ENCODE measurements around the gene PODXL2.

Gene PODXL2

DNA sequence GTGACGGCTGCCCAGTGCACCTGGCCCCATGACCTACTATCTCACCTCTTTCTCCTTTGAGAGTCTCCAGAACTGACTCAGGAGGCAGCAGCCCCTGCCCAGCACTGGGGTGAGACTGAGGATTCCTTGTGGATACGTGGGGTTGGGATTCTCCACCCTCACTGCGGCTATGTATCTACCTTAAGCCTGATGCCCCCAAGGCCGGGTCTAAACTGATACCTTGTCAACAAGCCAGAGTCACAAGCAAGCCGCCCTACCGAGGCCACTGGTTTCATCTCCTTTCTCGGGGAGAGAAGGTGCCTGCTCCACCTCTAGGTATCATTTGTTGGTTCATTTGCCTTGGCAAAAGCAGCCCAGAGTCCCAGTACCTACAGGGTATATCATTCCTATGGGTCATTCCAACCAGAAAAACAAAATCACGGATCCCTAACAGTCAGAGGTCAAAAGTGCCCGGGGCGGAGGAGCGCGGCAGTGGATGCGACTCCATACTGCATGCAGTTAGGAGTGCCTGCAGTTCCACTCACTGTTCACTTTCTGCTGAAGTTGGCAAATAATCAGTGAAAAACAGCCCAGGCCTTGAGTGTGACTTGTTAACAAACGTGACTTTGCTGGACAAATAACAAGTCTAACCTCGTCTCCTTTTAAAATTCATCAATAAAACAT lies 91.3 kb downstream of the PODXL2 start:
- no peak for DNase-seq

DNA sequence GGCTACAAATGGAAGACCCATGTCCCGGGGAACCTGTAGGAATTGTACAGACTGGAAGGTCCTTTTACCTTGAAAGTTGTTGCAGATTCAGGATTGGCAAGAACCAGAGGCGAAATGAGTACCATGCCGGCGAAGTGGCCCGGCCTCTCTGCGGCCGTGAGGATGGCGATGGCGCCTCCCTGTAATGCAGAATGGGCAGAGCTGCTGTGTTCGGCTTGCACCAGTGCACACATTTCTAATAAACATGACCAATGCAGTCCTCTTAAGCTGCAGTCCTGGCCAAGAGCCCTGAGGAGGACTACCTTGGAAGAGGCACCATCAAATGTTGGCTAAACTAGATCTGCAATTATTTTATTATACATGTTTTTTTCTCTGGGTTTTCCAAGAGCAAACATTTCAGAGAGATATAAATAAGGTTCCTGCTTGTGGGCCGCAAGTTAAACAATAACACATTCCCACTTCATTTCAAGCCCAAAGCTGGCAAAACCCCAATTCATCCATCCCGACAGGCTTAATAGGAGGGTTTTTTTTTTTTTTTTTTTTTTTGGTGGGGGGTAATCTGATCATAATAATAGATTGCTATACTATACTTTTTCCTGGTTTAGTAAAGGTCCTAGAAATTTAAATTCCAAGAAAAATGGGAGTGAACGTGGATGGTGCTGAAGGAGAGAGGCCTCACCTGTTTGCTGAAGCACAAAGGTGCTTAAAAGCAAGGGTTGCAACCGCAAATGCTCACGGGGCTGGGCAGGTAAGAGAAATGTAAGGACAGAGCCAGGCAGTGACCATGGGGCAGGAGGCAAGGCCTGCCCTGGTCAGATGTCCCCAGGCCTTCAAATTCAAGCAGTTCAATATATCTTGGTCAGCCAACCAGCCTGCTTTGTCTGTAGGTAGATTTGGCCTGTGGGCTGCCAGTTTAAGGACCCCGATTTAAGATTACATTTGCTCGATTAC lies 92.3 kb downstream of the PODXL2 start:
- no peak for DNase-seq

DNA sequence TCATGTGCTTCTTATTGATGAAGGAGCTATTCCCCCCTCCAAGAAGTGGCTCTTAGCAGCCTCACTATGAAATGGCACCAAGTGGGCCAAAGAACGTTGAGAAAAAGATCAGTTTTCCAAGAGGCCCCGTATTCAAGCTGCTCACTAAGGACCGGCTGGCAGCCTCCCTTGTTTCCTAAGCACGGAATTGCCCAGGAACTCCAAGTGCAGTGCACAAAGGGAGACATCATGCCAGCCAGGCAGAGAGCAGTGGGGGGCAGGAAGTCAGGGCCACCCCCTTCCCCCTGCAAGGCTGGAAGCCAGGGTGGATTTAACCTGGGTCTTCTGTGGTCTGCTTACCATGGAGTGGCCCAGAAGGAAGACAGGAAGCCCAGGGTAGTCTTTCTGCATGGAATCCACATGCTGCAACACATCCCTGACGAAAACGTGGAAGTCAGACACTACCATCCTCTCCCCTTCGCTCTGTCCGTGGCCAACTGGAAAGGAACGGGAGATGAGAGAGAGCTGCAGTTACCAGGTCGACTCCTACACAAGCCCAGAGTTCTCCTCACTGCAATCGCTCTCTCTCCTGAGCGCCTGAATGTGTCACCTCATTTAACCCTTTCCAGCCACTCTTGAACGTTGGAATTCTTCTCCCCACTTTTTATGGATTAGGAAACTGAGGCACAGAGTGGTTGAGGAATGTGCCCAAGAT lies 93.3 kb downstream of the PODXL2 start:
- peak in 5 of 56 donors; percentile 15 to 30 (median 24) for DNase-seq
